Measurements from ENCODE around the gene ADPRS. TPM values are rescaled to one million over a fixed set of nuclear protein-coding genes. Genes with fewer than 3 reads are reported as not detected.
A peak's percentile ranks its signal among the peaks of the same experiment; 100 is the strongest.

ADPRS gene
- total and polyA plus RNA-seq, 2 donors (not counting 1 experiment from before 2014, with no cell fraction given) = 25.3 to 30.9 TPM

- no peak for TF ChIP-seq CTCF (conservative IDR thresholded peaks at IDR 0.05 in 1 of 2, IDR thresholded peaks at IDR 0.05 in 1 of 2; ENCODE audit: low read depth in 1 of 2, low read length in 2 of 2)
- no peak for TF ChIP-seq EZH2 (IDR thresholded peaks at IDR 0.05; ENCODE audit: low read length, missing control alignments)
- Histone ChIP-seq H3K9me3 (ENCODE audit: control insufficient read depth, insufficient read depth, low read depth, low read length) (no peaks in the 10 kb centered on the region), H3K79me2 (ENCODE audit: control insufficient read depth, insufficient read depth, low read length) (no peaks in the 10 kb centered on the region), H4K20me1 (ENCODE audit: control insufficient read depth, extremely low read depth, insufficient read depth, low read length) (no peaks in the 10 kb centered on the region), H3K36me3 (ENCODE audit: control insufficient read depth, insufficient read depth, low read length) (peaks cover 2% of the 10 kb centered on the region), H3K9ac (ENCODE audit: insufficient read depth, low read length) (no peak overlapping the region), H3K4me1 (ENCODE audit: control insufficient read depth, extremely low read depth, insufficient read depth, low read length) (peaks cover 24% of the 10 kb centered on the region), H3K27ac (ENCODE audit: insufficient read depth, low read length) (peak overlapping the region; percentile 35), H2AFZ (ENCODE audit: low read length) (peak overlapping the region; percentile 5), H3K27me3 (ENCODE audit: control insufficient read depth, insufficient read depth, low read length) (no peaks in the 10 kb centered on the region), H3K4me3 (replicated peaks in 1 of 4; ENCODE audit: control extremely low read depth in 1 of 4, insufficient read depth in 1 of 4, low read depth in 3 of 4, low read length in 4 of 4) (no peak overlapping the region), H3K4me2 (ENCODE audit: extremely low read depth, insufficient read depth, low read length) (no peak overlapping the region)
- DNase-seq (ENCODE audit: low read depth in 2 of 2) = peak; percentile 91 to 96
Measured at GRCh38 chr1:36133484-36133883, 44.8 kb downstream of the ADPRS start.

GRCh38 chr1:36134031-36134430, 45.3 kb downstream of the ADPRS start:
- Histone ChIP-seq H3K9ac (ENCODE audit: insufficient read depth, low read length) (no peak overlapping the region), H3K27me3 (ENCODE audit: control insufficient read depth, insufficient read depth, low read length) (no peaks in the 10 kb centered on the region), H3K27ac (ENCODE audit: insufficient read depth, low read length) (peak overlapping the region; percentile 35), H3K4me3 (replicated peaks in 1 of 4; ENCODE audit: control extremely low read depth in 1 of 4, insufficient read depth in 1 of 4, low read depth in 3 of 4, low read length in 4 of 4) (no peak overlapping the region), H3K79me2 (ENCODE audit: control insufficient read depth, insufficient read depth, low read length) (no peaks in the 10 kb centered on the region), H3K4me1 (ENCODE audit: control insufficient read depth, extremely low read depth, insufficient read depth, low read length) (peaks cover 24% of the 10 kb centered on the region), H2AFZ (ENCODE audit: low read length) (no peak overlapping the region), H3K36me3 (ENCODE audit: control insufficient read depth, insufficient read depth, low read length) (peaks cover 2% of the 10 kb centered on the region), H3K9me3 (ENCODE audit: control insufficient read depth, insufficient read depth, low read depth, low read length) (no peaks in the 10 kb centered on the region), H4K20me1 (ENCODE audit: control insufficient read depth, extremely low read depth, insufficient read depth, low read length) (no peaks in the 10 kb centered on the region), H3K4me2 (ENCODE audit: extremely low read depth, insufficient read depth, low read length) (no peak overlapping the region)
- TF ChIP-seq CTCF (conservative IDR thresholded peaks at IDR 0.05 in 1 of 2, IDR thresholded peaks at IDR 0.05 in 1 of 2; ENCODE audit: low read depth in 1 of 2, low read length in 2 of 2) (no peak), EZH2 (IDR thresholded peaks at IDR 0.05; ENCODE audit: low read length, missing control alignments) (no peak)
- DNase-seq (ENCODE audit: low read depth in 2 of 2) = no peak

GRCh38 chr1:36134505-36135329, 46.0 kb downstream of the ADPRS start:
- Histone ChIP-seq H4K20me1 (ENCODE audit: control insufficient read depth, extremely low read depth, insufficient read depth, low read length) (no peaks in the 10 kb centered on the region), H3K79me2 (ENCODE audit: control insufficient read depth, insufficient read depth, low read length) (peaks cover 3% of the 10 kb centered on the region), H3K36me3 (ENCODE audit: control insufficient read depth, insufficient read depth, low read length) (peaks cover 2% of the 10 kb centered on the region), H3K4me3 (replicated peaks in 1 of 4; ENCODE audit: control extremely low read depth in 1 of 4, insufficient read depth in 1 of 4, low read depth in 3 of 4, low read length in 4 of 4) (no peak overlapping the region), H3K4me2 (ENCODE audit: extremely low read depth, insufficient read depth, low read length) (no peak overlapping the region), H3K9me3 (ENCODE audit: control insufficient read depth, insufficient read depth, low read depth, low read length) (no peaks in the 10 kb centered on the region), H2AFZ (ENCODE audit: low read length) (no peak overlapping the region), H3K9ac (ENCODE audit: insufficient read depth, low read length) (no peak overlapping the region), H3K27me3 (ENCODE audit: control insufficient read depth, insufficient read depth, low read length) (no peaks in the 10 kb centered on the region), H3K27ac (ENCODE audit: insufficient read depth, low read length) (peak overlapping the region; percentile 84), H3K4me1 (ENCODE audit: control insufficient read depth, extremely low read depth, insufficient read depth, low read length) (peaks cover 24% of the 10 kb centered on the region)
- TF ChIP-seq CTCF (conservative IDR thresholded peaks at IDR 0.05 in 1 of 2, IDR thresholded peaks at IDR 0.05 in 1 of 2; ENCODE audit: low read depth in 1 of 2, low read length in 2 of 2) = peak; percentile 66 to 71
- TF ChIP-seq EZH2 (IDR thresholded peaks at IDR 0.05; ENCODE audit: low read length, missing control alignments) = no peak
- peak; percentile 65 to 66 for DNase-seq (ENCODE audit: low read depth in 2 of 2)
